ENCODE data around the gene ARHGEF19. TPM values are rescaled to one million over a fixed set of nuclear protein-coding genes. Genes with fewer than 3 reads are reported as not detected.
A peak's percentile ranks its signal among the peaks of the same experiment; 100 is the strongest.
"Not testable (repeated sequence)": the region's sequence is repeated elsewhere in the genome, so short reads cannot be mapped to it uniquely, and the experiment has no call there.

Gene ARHGEF19
- total RNA-seq, 4 donors from 2014 or later: 15.8 to 27.1 (median 20.6) TPM

DNA sequence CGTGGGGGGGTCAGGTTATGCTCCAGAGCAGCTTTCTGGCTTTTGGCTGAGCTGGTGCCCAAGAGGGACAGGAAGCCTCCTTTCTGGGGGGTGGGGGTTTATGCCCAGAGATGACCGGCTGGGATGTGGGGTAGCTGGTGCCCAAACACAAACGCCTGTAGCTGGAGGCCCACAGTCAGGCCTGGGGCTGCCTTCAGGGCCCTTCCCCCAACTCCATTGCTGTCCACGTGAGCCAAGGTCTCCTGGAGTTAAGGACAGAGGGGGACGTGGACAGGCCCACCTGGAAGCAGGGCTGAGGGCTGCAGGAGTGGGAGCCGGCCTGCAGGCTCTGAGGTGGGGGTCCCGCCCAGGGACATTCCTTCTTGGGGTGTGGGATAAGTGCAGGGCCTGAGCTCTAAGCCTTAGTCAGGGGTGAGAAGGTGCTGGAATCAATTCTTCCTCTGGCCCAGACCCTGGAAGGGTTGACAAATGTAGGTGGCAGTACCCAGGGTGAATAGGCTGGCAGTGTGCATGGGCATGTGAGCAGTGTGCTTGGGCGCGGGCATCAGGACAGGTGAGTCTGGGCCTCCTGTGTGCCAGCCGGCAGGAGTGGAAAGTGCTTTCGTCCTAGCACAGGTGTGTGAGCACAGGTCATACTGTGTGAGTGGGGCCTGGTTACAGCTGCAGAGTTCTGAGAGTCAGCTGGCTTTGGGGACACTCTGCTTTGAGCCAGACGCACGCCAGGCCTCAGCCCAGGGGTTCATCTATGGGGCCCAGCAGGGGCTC, 17.7 kb upstream of the ARHGEF19 start:
- no peak for DNase-seq
- peaks cover 0 to 33% (median 9%) of the 10 kb centered on the region in 4 donors for H3K27me3 ChIP-seq
- H3K27ac ChIP-seq: no peak overlapping the region
- H3K36me3 ChIP-seq: peaks cover 0 to 26% (median 0%) of the 10 kb centered on the region in 3 donors
- intact Hi-C loops (cut with DNase I): no loop called here
- TF ChIP-seq, protein P1, sequence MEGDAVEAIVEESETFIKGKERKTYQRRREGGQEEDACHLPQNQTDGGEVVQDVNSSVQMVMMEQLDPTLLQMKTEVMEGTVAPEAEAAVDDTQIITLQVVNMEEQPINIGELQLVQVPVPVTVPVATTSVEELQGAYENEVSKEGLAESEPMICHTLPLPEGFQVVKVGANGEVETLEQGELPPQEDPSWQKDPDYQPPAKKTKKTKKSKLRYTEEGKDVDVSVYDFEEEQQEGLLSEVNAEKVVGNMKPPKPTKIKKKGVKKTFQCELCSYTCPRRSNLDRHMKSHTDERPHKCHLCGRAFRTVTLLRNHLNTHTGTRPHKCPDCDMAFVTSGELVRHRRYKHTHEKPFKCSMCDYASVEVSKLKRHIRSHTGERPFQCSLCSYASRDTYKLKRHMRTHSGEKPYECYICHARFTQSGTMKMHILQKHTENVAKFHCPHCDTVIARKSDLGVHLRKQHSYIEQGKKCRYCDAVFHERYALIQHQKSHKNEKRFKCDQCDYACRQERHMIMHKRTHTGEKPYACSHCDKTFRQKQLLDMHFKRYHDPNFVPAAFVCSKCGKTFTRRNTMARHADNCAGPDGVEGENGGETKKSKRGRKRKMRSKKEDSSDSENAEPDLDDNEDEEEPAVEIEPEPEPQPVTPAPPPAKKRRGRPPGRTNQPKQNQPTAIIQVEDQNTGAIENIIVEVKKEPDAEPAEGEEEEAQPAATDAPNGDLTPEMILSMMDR (IDR thresholded peaks at IDR 0.05): no peak
- no peak for TF ChIP-seq POLR2A (IDR thresholded peaks at IDR 0.05)
- no peak overlapping the region for H3K4me3 ChIP-seq
- H3K9me3 ChIP-seq: peaks cover 0 to 6% (median 0%) of the 10 kb centered on the region in 3 donors
- H3K4me1 ChIP-seq: peaks cover 0 to 22% (median 0%) of the 10 kb centered on the region in 3 donors
- WGBS, 2 donors: 73 to 96% methylated on average over 4 to 5 of the region's 13 CpGs

DNA sequence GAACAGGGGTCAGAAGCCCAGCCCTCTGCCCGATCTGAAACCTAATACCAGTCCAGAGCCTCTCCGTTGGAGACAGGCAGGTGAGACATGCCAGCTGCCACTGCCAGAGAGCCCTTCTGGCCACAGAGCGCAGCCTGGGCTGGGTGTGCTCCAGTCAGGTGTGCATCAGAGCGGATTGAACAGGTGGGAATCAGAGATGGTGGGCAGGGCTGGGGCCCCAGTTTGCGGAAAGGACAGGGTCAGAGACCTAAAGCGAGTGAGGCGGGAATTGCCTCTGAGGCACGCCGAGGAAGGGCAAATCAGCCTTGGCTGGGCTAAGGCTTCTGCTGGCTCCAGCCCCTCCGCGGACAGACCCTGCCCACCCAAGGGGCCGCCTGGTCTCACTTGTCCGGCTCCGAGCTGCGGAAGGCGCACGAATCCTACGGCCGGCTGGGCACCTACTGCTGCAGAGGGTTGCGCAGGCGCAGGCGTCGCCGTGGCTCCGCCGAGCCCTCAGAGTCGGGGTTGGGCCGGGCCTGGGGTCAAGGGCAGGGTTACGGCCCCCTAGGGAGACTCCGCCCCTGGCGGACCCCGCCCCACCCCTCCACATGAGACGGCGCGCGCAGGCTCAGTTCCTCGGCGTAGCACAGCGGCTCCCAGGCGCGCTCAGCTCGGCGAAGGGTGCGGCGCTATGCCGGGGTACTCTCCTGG, 14.2 kb upstream of the ARHGEF19 start:
- Histone ChIP-seq H3K9me3 (peaks cover 0 to 6% (median 0%) of the 10 kb centered on the region in 3 donors), H3K4me1 (peaks cover 0 to 15% (median 0%) of the 10 kb centered on the region in 3 donors), H3K4me3 (peak overlapping the region in 3 of 4 donors; percentile 17 to 44 (median 26)), H3K27me3 (peaks cover 0 to 33% (median 9%) of the 10 kb centered on the region in 4 donors), H3K27ac (no peak overlapping the region), H3K36me3 (peaks cover 0 to 4% (median 0%) of the 10 kb centered on the region in 3 donors)
- intact Hi-C loops (cut with DNase I): no loop called here
- WGBS, 2 donors: 53 to 64% methylated on average over 3 to 9 of the region's 46 CpGs
- TF ChIP-seq POLR2A (IDR thresholded peaks at IDR 0.05): no peak
- TF ChIP-seq, protein P1 (IDR thresholded peaks at IDR 0.05): no peak
- DNase-seq: no peak

- WGBS, 2 donors: 88% methylated on average over 4 of the region's 7 CpGs; no CpG with 5 or more reads in 1 of the 2 donors
- Histone ChIP-seq H3K27ac (no peak overlapping the region), H3K27me3 (peaks cover 0 to 33% (median 9%) of the 10 kb centered on the region in 4 donors), H3K9me3 (peaks cover 0 to 6% (median 0%) of the 10 kb centered on the region in 3 donors), H3K4me1 (peaks cover 0 to 15% (median 0%) of the 10 kb centered on the region in 3 donors), H3K4me3 (no peak overlapping the region), H3K36me3 (no peaks in the 10 kb centered on the region)
- TF ChIP-seq POLR2A (IDR thresholded peaks at IDR 0.05): no peak
- TF ChIP-seq, protein P1 (IDR thresholded peaks at IDR 0.05): no peak
- intact Hi-C loops (cut with DNase I): no loop called here
- DNase-seq: no peak
Measured at GRCh38 chr1:16226129-16226489, 13.7 kb upstream of the ARHGEF19 start.

DNA sequence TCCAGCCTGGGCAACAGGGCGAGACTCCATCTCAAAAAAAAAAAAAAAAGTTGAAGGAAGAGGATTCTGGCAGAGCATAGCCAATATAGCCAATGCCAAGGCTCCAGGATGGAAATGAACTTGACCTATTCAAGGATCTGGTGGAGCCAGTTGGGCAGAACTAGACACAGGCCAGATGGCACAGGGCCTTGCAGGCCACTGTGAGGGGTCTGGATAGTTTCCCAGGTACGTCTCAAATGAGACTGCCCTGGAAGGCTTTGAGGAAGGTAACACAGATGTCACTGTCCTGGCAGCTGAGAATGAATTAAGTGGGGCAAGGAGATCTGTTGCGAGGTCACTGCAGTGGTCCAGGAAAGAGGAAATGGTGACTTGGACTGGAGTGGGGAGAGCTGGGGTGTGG, 12.0 kb upstream of the ARHGEF19 start:
- TF ChIP-seq, protein P1 (IDR thresholded peaks at IDR 0.05): no peak
- no peak for TF ChIP-seq POLR2A (IDR thresholded peaks at IDR 0.05)
- H3K4me1 ChIP-seq: peaks cover 0 to 15% (median 0%) of the 10 kb centered on the region in 3 donors
- H3K27me3 ChIP-seq: peaks cover 0 to 33% (median 9%) of the 10 kb centered on the region in 4 donors
- no peaks in the 10 kb centered on the region for H3K36me3 ChIP-seq
- no peak overlapping the region for H3K27ac ChIP-seq
- no peak overlapping the region for H3K4me3 ChIP-seq
- 75 to 84% methylated on average over 3 of the region's 3 CpGs for WGBS, 2 donors
- DNase-seq: no peak
- peaks cover 0 to 6% (median 0%) of the 10 kb centered on the region in 3 donors for H3K9me3 ChIP-seq
- intact Hi-C loops (cut with DNase I): no loop called here

DNA sequence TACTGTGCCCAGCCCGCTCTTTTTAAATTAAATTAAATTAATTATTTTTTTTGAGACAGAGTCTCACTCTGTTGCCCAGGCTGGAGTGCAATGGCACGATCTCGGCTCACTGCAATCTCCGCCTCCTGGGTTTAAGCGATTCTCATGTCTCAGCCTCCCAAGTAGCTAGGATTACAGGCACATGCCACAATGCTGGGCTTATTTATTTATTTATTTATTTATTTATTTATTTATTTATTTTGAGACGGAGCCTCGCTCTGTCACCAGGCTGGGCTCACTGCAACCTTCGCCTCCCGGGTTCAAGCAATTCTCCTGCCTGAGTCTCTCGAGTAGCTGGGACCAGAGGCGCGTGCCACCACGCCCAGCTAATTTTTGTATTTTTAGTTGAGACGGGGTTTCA, 10.3 kb upstream of the ARHGEF19 start:
- H3K36me3 ChIP-seq; intact Hi-C loops (cut with DNase I); DNase-seq; H3K9me3 ChIP-seq; H3K4me3 ChIP-seq; H3K27ac ChIP-seq: not testable (repeated sequence)
- H3K27me3 ChIP-seq: peaks cover 0 to 23% (median 9%) of the 10 kb centered on the region in 4 donors
- 92 to 96% methylated on average over 9 to 14 of the region's 14 CpGs for WGBS, 2 donors
- H3K4me1 ChIP-seq: peaks cover 3 to 21% (median 5%) of the 10 kb centered on the region in 3 donors
